GM19023 (cell line): ENCODE data around the gene GMFB.

Source experiments
- ATAC-seq: cut with Tn5 transposase; IDR thresholded peaks from one replicate; pipeline ENCODE4 v1.9.1; 2021; ENCODE audit warnings: mild to moderate bottlenecking, moderate library complexity; ENCODE audit not compliant: unreplicated experiment

GMFB gene

DNA sequence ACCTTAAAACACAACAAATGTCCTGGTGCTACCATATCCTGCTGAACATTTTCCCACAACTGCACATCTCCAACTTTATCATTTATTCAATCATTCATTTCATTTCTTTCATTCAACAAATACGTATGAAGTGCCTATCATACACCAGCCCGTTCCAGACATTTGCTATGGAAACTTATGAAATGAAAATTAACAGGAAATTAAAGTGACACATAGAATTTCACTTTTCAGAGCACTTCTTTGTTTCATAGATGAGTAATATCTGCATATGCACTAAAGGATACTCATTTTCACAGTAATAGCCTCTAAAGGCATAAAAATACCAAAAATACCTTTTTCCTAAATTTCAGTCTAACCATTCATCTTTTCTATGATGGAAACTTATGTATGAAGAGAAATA is 60.3 kb downstream of the GMFB start:
- no peak for ATAC-seq

DNA sequence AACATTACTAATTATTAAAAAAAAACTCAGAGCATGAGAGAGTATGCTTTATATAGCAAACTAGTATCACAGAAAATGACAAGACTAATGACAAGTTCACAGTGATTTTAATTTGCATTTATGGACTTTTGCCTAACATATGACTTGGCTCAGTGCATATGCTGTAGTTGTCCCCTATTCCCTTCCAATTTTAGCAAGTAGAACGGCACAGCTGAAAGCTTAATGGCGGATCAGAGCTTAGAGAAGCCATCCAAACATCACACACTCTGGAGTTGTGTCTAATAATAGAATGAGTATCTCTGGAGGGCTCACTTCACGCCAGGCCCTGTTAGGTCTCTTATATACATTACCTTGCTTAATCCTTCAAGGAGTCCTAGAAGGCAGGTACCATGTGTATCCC is 60.9 kb downstream of the GMFB start:
- no peak for ATAC-seq

DNA sequence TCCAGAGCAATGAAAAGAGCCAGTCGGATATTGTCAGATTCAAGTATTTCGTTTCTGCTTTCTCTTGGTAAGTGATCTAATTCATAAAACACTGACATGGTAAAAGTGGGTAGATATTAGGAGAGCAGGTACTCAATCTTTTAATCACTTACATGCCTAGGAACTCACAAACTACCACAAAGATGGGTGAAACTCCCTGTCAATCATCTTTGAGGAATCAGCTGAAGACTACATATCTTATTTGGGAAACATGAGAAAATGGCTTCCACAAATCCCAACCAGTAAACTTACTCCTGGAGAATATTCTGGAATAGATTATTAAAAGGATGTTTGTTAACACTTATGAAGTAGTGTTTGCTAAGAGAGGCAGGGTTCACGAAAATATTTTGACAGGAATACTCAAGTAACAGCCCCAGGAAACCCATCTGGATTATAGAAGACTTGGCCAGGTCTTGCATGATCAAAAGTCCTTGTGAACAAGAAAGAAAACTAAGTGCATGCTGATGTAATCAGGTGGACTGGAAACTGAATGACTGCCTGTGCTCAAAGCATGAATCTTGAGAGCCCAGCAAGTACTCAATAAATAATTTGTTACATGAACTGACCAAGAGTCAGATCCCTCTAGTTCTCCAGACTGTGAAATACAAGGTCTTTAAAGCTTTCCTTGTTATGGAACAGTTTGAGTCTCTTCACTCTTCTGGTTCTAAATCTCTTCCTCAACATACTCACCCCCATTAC is 63.1 kb downstream of the GMFB start:
- ATAC-seq = no peak

DNA sequence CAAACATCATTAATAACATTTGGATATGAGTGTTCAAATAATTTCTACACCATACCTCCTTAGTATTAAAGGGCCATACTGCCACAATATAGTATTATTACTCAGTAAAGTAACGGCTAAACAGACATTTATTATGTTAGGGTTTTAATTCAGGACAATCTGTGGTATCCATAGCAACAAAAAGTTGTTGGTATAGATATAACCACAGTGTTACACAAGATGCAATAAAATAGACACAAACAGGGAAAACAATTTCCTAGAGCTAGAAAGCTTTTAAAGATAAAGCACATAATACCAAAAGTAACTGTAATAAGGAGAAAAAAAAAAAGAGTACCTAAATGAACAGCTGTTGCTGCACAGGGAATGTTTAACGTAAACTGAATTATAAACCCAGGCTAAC is 63.7 kb downstream of the GMFB start:
- no peak for ATAC-seq
